Upper lobe of left lung (tissue), 4 donors: Measurements from ENCODE around the gene DYNC1LI1.

Experiments used
- EP300 ChIP-seq, 4 donors: sonication (generic); formaldehyde crosslinking; IDR thresholded peaks; one replicate each; pipeline ENCODE4 v1.5.1; 2017; ENCODE audit warnings: antibody characterized with exemption in 4 of 4, control low read depth in 2 of 4
- POLR2A ChIP-seq, 4 donors: fragments of 450-650 bp; IDR thresholded peaks; one replicate each; pipeline ENCODE4 v1.5.1; 2016 to 2017; ENCODE audit warnings: antibody characterized with exemption in 4 of 4, mild to moderate bottlenecking in 2 of 4
- POLR2AphosphoS5 ChIP-seq, 2 donors: sonication (generic); formaldehyde crosslinking; IDR thresholded peaks; one replicate each; pipeline ENCODE4 v1.5.1; 2017; ENCODE audit warnings: antibody characterized with exemption in 2 of 2
- TF ChIP-seq, protein P1 (sequence below), 6 experiments: fragments of 450-650 bp in 4 of 6; fragments of 200-600 bp in 2 of 6; sonication (generic) in 2 of 6; IDR thresholded peaks; one replicate each; pipeline ENCODE4 v1.5.1; 2016 to 2019; ENCODE audit warnings: antibody characterized with exemption in 6 of 6

GRCh38 chr3:32510075-32510724, 60.5 kb downstream of the DYNC1LI1 start:
- TF ChIP-seq POLR2AphosphoS5 (IDR thresholded peaks at IDR 0.05) (no peak), POLR2A (IDR thresholded peaks at IDR 0.05) (no peak), EP300 (IDR thresholded peaks at IDR 0.05) (no peak)
- TF ChIP-seq, protein P1, sequence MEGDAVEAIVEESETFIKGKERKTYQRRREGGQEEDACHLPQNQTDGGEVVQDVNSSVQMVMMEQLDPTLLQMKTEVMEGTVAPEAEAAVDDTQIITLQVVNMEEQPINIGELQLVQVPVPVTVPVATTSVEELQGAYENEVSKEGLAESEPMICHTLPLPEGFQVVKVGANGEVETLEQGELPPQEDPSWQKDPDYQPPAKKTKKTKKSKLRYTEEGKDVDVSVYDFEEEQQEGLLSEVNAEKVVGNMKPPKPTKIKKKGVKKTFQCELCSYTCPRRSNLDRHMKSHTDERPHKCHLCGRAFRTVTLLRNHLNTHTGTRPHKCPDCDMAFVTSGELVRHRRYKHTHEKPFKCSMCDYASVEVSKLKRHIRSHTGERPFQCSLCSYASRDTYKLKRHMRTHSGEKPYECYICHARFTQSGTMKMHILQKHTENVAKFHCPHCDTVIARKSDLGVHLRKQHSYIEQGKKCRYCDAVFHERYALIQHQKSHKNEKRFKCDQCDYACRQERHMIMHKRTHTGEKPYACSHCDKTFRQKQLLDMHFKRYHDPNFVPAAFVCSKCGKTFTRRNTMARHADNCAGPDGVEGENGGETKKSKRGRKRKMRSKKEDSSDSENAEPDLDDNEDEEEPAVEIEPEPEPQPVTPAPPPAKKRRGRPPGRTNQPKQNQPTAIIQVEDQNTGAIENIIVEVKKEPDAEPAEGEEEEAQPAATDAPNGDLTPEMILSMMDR (IDR thresholded peaks at IDR 0.05) = peak; percentile 52 to 83 (median 71)
